Rectal smooth muscle tissue (tissue), 1 donor: Measurements from ENCODE around the gene DAGLA.

Source experiments
- H3K27ac ChIP-seq: one replicate; pipeline ENCODE4 v1.7.0; 2013; ENCODE audit warnings: low read depth, low read length, inconsistent platforms
- H3K27me3 ChIP-seq: one replicate; pipeline ENCODE4 v1.7.0; 2013; ENCODE audit warnings: low read length; ENCODE audit not compliant: control insufficient read depth, insufficient read depth
- H3K36me3 ChIP-seq: one replicate; pipeline ENCODE4 v1.7.0; 2013; ENCODE audit warnings: low read length; ENCODE audit not compliant: control insufficient read depth, insufficient read depth
- H3K4me1 ChIP-seq: one replicate; pipeline ENCODE4 v1.7.0; 2013; ENCODE audit warnings: low read length; ENCODE audit not compliant: control insufficient read depth, insufficient read depth
- H3K4me3 ChIP-seq: one replicate; pipeline ENCODE4 v1.7.0; 2013; ENCODE audit warnings: low read length
- H3K9ac ChIP-seq: one replicate; pipeline ENCODE4 v1.7.0; 2013; ENCODE audit warnings: low read length

DAGLA gene

DNA sequence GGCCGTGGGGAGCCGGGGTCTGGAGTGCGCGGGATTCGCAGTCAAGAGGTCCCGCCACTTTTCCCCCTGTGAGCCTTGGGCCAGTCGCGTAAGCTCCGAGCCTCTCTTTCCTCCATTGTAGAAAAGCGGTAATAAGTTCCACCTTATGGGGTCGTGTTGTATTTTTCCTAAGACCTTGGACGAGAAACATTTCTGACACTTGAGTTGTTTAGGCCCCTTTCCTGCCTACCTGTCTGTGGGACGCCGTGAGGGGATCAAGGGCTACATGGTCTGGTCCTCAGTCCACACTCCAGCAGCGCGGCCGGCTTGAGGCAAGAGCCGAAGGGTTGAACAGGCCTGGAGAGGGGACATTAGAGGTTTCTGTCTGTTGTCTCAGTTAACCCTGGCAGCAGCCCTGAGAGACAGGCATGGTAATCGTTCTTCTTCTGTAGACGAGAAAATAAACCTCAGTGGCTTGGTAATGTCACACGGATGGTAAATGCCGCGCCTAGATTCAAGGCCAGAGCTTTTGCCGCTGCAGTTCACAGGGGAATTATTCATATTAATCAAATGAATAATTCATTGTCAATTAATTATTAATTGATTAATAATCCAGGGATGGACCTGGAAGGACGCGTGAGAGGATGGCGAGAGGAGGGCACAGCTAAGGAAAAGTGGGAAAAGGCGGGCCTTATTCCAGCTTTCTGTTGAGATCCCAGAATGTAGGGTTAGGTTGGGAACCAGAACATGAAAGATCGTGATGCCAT is 113.1 kb downstream of the DAGLA start:
- Histone ChIP-seq H3K4me1 (peaks cover 5% of the 10 kb centered on the region), H3K9ac (peak overlapping the region; percentile 34), H3K27me3 (no peaks in the 10 kb centered on the region), H3K4me3 (peak overlapping the region; percentile 90), H3K36me3 (peaks cover 15% of the 10 kb centered on the region), H3K27ac (peak overlapping the region; percentile 96)

DNA sequence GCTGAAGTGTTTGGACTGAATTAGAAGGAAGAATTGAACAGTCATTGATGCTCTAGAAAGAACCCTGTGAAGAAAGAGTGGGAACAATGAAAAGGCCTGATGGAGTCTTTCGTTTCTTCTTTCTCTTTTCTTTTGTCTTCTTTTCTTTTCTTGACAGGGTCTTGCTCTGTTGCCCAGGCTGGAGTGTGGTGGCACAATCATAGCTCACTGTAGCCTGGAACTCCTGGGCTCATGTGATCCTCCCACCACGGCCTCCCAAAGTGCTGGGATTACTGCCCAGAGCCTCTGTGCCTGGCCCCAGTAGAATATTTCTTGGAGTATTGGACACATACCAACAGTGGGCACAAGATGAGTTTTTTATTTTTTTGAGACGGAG is 113.6 kb downstream of the DAGLA start:
- Histone ChIP-seq H3K4me3 (peak overlapping the region; percentile 90), H3K9ac (no peak overlapping the region), H3K27me3 (no peaks in the 10 kb centered on the region), H3K27ac (no peak overlapping the region), H3K36me3 (peaks cover 12% of the 10 kb centered on the region), H3K4me1 (peaks cover 5% of the 10 kb centered on the region)

DNA sequence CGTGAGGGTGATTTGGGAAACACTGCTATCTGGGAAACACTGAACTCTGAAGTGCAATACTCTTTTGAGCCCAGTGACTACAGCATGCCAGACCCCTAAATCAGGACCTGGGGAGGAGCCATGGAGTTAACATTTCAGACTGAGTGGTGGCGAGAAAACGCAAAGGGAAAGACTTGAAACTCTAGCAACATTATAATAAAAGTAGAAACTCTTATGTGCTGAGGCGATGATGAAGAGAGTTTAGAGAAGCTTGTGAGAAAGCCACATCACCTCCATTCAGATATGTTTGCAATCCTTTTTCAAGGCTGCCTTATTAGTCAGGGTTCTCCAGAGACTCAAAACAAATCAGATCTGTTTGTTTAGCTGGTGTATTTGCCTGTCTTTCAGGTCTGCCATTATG is 114.4 kb downstream of the DAGLA start:
- no peak overlapping the region for H3K9ac ChIP-seq
- peaks cover 5% of the 10 kb centered on the region for H3K4me1 ChIP-seq
- no peak overlapping the region for H3K27ac ChIP-seq
- H3K27me3 ChIP-seq, result no peaks in the 10 kb centered on the region
- H3K4me3 ChIP-seq, result no peak overlapping the region
- peaks cover 8% of the 10 kb centered on the region for H3K36me3 ChIP-seq

DNA sequence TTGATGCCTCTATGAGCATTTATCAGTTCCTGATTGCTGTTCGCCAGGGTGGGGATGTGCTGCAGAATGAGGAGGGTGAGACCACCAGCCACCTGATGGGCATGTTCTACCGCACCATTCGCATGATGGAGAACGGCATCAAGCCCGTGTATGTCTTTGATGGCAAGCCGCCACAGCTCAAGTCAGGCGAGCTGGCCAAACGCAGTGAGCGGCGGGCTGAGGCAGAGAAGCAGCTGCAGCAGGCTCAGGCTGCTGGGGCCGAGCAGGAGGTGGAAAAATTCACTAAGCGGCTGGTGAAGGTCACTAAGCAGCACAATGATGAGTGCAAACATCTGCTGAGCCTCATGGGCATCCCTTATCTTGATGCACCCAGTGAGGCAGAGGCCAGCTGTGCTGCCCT is 115.3 kb downstream of the DAGLA start:
- H3K4me3 ChIP-seq, result no peak overlapping the region
- no peaks in the 10 kb centered on the region for H3K27me3 ChIP-seq
- H3K27ac ChIP-seq, result no peak overlapping the region
- peaks cover 5% of the 10 kb centered on the region for H3K4me1 ChIP-seq
- H3K9ac ChIP-seq, result no peak overlapping the region
- H3K36me3 ChIP-seq, result no peaks in the 10 kb centered on the region

DNA sequence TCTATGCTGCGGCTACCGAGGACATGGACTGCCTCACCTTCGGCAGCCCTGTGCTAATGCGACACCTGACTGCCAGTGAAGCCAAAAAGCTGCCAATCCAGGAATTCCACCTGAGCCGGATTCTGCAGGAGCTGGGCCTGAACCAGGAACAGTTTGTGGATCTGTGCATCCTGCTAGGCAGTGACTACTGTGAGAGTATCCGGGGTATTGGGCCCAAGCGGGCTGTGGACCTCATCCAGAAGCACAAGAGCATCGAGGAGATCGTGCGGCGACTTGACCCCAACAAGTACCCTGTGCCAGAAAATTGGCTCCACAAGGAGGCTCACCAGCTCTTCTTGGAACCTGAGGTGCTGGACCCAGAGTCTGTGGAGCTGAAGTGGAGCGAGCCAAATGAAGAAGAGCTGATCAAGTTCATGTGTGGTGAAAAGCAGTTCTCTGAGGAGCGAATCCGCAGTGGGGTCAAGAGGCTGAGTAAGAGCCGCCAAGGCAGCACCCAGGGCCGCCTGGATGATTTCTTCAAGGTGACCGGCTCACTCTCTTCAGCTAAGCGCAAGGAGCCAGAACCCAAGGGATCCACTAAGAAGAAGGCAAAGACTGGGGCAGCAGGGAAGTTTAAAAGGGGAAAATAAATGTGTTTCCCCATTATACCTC is 115.8 kb downstream of the DAGLA start:
- no peak overlapping the region for H3K27ac ChIP-seq
- no peaks in the 10 kb centered on the region for H3K27me3 ChIP-seq
- no peak overlapping the region for H3K4me3 ChIP-seq
- peaks cover 5% of the 10 kb centered on the region for H3K4me1 ChIP-seq
- no peaks in the 10 kb centered on the region for H3K36me3 ChIP-seq
- H3K9ac ChIP-seq, result no peak overlapping the region
